Measurements from ENCODE around the gene TFPI2. TPM values are rescaled to one million over a fixed set of nuclear protein-coding genes. Genes with fewer than 3 reads are reported as not detected.
"Not testable (repeated sequence)": the region's sequence is repeated elsewhere in the genome, so short reads cannot be mapped to it uniquely, and the experiment has no call there.

Gene TFPI2
- total RNA-seq, 2 experiments from 2014 or later, result not detected

DNA sequence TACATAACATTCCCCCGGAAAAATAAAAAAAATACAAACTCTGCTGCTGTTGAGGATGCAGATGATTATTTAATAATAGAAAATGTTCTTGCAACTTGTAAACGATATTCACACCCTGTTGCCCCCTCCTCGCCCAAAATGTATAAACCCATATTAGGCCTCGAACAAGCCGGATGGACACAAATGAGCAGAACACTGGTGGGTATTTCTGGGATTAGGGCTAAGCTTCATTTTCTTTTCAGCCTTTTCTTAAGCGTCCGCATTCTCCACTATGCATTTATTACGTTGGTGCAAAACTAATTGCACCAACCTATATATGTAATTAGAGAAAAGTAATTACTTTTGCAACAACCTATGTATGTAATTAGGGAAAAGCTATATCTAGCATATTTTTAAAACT lies 30.6 kb upstream of the TFPI2 start:
- Mint-ChIP-seq H3K27me3 (peaks cover 26% of the 10 kb centered on the region), H3K9me3 (ENCODE audit: low read depth) (no peaks in the 10 kb centered on the region), H3K27ac (no peak overlapping the region), H3K4me1 (no peaks in the 10 kb centered on the region), H3K36me3 (ENCODE audit: low read depth) (no peaks in the 10 kb centered on the region), H3K4me3 (peak overlapping the region; percentile 40)
- intact Hi-C loops (cut with DNase I, micrococcal nuclease), result no loop called here
- ChIA-PET POLR2A (interaction anchor here (0.6 kb wide), 1 partner anchor 687 kb away, joined by 5 read pairs; no protein-coding TSS in a partner anchor), CTCF (interaction anchor here (0.6 to 2.2 kb wide), 4 partner anchors 10 to 377 kb away, joined by 3 to 6 read pairs (median 4); no protein-coding TSS in a partner anchor)
- no peak for DNase-seq
- no peak for ATAC-seq

DNA sequence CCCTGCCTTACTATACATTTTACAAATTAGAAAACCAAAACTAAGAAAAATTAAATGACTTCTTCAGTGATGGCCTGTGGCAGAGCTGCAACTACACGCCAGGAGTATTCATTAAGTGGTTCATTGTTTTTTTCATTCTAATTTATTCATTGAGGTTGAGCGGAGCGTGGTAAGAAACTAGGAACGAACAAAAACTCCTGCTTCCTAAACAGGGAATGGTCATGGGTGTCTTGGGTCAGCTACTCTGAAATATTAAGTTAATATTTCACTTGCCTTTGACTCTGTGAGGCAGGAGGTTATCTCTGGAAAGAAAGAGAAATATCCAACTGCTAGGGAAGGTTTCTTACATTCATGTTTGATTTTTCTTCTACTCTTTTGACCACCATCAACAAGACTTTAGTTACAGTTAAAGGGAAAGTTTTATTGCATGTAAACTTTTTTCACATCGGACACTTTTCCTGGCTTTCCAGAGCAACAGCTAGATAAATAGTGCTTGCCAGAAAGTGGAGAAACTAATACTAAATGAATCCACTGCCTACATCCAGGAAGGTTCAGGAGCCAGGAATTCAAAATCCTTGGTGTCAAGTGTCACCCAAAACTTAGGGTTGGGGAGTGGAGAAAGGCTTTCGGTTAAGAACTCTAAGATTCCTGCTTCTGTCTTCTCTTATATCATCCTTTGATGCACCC lies 30.1 kb upstream of the TFPI2 start:
- CTCF ChIA-PET, result interaction anchor here (2.2 kb wide), 1 partner anchor 10 kb away, joined by 6 read pairs; no protein-coding TSS in a partner anchor

DNA sequence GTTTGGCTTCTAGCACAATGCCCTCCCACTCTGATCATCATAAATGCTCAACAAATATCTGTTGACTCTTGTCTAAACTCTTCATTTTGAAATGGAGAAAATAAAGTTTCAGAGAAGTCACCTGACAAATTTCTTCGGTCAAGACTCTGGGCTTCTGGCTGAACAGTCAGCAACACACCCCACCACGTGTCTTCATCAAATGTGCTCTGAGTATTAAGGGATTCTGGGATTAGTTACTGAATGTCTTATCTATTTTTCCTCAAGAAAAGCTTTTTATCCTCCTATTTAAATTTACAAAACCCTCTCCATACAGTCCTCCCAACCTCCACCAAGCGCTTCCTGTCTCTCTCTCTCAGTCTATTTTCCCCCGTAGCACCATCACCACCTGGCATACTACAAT lies 25.8 kb upstream of the TFPI2 start:
- H3K27ac Mint-ChIP-seq; DNase-seq; H3K4me1 Mint-ChIP-seq; H3K36me3 Mint-ChIP-seq (ENCODE audit: low read depth); H3K9me3 Mint-ChIP-seq (ENCODE audit: low read depth); POLR2A ChIA-PET; intact Hi-C loops (cut with DNase I, micrococcal nuclease); ATAC-seq; H3K4me3 Mint-ChIP-seq: not testable (repeated sequence)
- H3K27me3 Mint-ChIP-seq, result peaks cover 13% of the 10 kb centered on the region
- CTCF ChIA-PET, result interaction anchor here (0.7 kb wide), 1 partner anchor 13 kb away, joined by 3 read pairs; no protein-coding TSS in a partner anchor

More for the DNA sequence above, 30.1 kb upstream of the TFPI2 start:
- H3K27ac Mint-ChIP-seq, result no peak overlapping the region
- no peaks in the 10 kb centered on the region for H3K36me3 Mint-ChIP-seq (ENCODE audit: low read depth)
- no peaks in the 10 kb centered on the region for H3K4me1 Mint-ChIP-seq
- H3K4me3 Mint-ChIP-seq, result no peak overlapping the region
- ATAC-seq (no peak), DNase-seq (no peak)
- peaks cover 26% of the 10 kb centered on the region for H3K27me3 Mint-ChIP-seq
- H3K9me3 Mint-ChIP-seq (ENCODE audit: low read depth), result no peaks in the 10 kb centered on the region
- POLR2A ChIA-PET, result interaction anchor here (0.6 to 0.7 kb wide), 2 partner anchors 182 to 686 kb away, joined by 5 to 7 read pairs; no protein-coding TSS in a partner anchor
- intact Hi-C loops (cut with DNase I, micrococcal nuclease), result no loop called here

- H3K4me1 Mint-ChIP-seq; H3K9me3 Mint-ChIP-seq (ENCODE audit: low read depth); intact Hi-C loops (cut with DNase I, micrococcal nuclease); DNase-seq; H3K36me3 Mint-ChIP-seq (ENCODE audit: low read depth); H3K27ac Mint-ChIP-seq; POLR2A ChIA-PET; H3K4me3 Mint-ChIP-seq: not testable (repeated sequence)
- ATAC-seq, result peak; percentile 64
- peaks cover 10% of the 10 kb centered on the region for H3K27me3 Mint-ChIP-seq
- CTCF ChIA-PET, result interaction anchor here (0.7 to 1.2 kb wide), 2 partner anchors 13 kb away, joined by 3 read pairs; no protein-coding TSS in a partner anchor
Observed at GRCh38 chr7:93915888-93916287, 25.3 kb upstream of the TFPI2 start.

- H3K9me3 Mint-ChIP-seq (ENCODE audit: low read depth); H3K27ac Mint-ChIP-seq; H3K36me3 Mint-ChIP-seq (ENCODE audit: low read depth); H3K27me3 Mint-ChIP-seq; intact Hi-C loops (cut with DNase I, micrococcal nuclease); ATAC-seq; POLR2A ChIA-PET; H3K4me3 Mint-ChIP-seq; DNase-seq; H3K4me1 Mint-ChIP-seq: not testable (repeated sequence)
- CTCF ChIA-PET, result interaction anchor here (0.6 to 1.2 kb wide), 2 partner anchors 13 to 774 kb away, joined by 3 read pairs; no protein-coding TSS in a partner anchor
Observed at GRCh38 chr7:93915206-93915842, 24.8 kb upstream of the TFPI2 start.

DNA sequence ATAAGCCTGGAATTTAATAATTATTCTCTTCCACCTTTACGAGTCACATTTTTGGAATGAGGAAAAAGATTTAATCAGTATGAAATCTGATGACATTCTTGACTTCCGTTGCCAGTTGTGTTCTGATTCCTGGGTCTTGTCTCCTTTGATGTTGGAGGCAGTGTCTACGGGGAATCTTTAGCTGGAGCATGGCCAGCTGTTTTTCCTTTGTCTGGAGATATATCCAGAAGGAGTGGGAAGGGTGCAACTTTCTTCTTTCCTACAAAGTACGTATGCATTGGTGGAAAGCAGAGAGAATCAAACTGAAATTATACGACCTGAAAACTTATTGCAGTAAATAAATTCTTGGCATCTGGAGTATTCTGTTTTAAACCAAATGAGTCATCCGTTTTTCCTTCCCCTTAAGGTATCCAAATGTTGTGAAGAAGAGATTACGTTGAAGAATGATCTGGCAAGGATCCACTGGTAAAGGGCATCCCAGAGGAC lies 24.1 kb upstream of the TFPI2 start:
- no peaks in the 10 kb centered on the region for H3K9me3 Mint-ChIP-seq (ENCODE audit: low read depth)
- CTCF ChIA-PET, result interaction anchor here (0.6 to 1.2 kb wide), 2 partner anchors 12 to 773 kb away, joined by 3 read pairs; no protein-coding TSS in a partner anchor
- H3K36me3 Mint-ChIP-seq (ENCODE audit: low read depth), result no peaks in the 10 kb centered on the region
- H3K27ac Mint-ChIP-seq, result no peak overlapping the region
- peaks cover 6% of the 10 kb centered on the region for H3K27me3 Mint-ChIP-seq
- H3K4me3 Mint-ChIP-seq, result no peak overlapping the region
- DNase-seq (no peak), ATAC-seq (no peak)
- intact Hi-C loops (cut with DNase I, micrococcal nuclease), result no loop called here
- no peaks in the 10 kb centered on the region for H3K4me1 Mint-ChIP-seq
- POLR2A ChIA-PET, result no interaction called here

GRCh38 chr7:93913197-93913596 lies 22.6 kb upstream of the TFPI2 start:
- H3K4me1 Mint-ChIP-seq, result no peaks in the 10 kb centered on the region
- peaks cover 6% of the 10 kb centered on the region for H3K27me3 Mint-ChIP-seq
- H3K36me3 Mint-ChIP-seq (ENCODE audit: low read depth), result no peaks in the 10 kb centered on the region
- intact Hi-C loops (cut with DNase I, micrococcal nuclease), result no loop called here
- H3K4me3 Mint-ChIP-seq, result no peak overlapping the region
- CTCF ChIA-PET, result no interaction called here
- DNase-seq (no peak), ATAC-seq (no peak)
- POLR2A ChIA-PET, result no interaction called here
- no peaks in the 10 kb centered on the region for H3K9me3 Mint-ChIP-seq (ENCODE audit: low read depth)
- no peak overlapping the region for H3K27ac Mint-ChIP-seq

DNA sequence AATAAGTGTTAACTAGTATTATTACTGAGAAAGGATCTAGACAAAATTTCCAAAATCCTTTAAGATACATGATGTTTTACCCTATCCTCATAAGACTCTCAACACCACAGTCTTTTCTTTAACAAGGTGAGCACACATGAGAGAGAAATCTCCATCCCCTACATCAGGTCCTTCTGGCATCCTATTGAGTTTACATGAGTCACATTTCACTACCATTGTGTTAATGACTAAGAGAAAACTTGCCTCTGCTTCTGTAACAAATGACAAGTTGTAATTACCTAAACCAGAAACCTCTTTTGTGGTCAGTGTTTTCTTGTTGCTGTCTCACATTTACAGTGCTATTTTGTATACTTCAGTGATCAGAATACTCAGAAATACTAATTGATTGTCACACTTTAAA lies 21.1 kb upstream of the TFPI2 start:
- CTCF ChIA-PET; POLR2A ChIA-PET; H3K27ac Mint-ChIP-seq; H3K27me3 Mint-ChIP-seq; H3K4me1 Mint-ChIP-seq; DNase-seq; intact Hi-C loops (cut with DNase I, micrococcal nuclease); ATAC-seq; H3K9me3 Mint-ChIP-seq (ENCODE audit: low read depth); H3K36me3 Mint-ChIP-seq (ENCODE audit: low read depth); H3K4me3 Mint-ChIP-seq: not testable (repeated sequence)

GRCh38 chr7:93911242-93911641 lies 20.7 kb upstream of the TFPI2 start:
- H3K4me1 Mint-ChIP-seq; CTCF ChIA-PET; intact Hi-C loops (cut with DNase I, micrococcal nuclease); H3K4me3 Mint-ChIP-seq; H3K36me3 Mint-ChIP-seq (ENCODE audit: low read depth); DNase-seq; H3K27ac Mint-ChIP-seq; H3K27me3 Mint-ChIP-seq; ATAC-seq; H3K9me3 Mint-ChIP-seq (ENCODE audit: low read depth); POLR2A ChIA-PET: not testable (repeated sequence)

DNA sequence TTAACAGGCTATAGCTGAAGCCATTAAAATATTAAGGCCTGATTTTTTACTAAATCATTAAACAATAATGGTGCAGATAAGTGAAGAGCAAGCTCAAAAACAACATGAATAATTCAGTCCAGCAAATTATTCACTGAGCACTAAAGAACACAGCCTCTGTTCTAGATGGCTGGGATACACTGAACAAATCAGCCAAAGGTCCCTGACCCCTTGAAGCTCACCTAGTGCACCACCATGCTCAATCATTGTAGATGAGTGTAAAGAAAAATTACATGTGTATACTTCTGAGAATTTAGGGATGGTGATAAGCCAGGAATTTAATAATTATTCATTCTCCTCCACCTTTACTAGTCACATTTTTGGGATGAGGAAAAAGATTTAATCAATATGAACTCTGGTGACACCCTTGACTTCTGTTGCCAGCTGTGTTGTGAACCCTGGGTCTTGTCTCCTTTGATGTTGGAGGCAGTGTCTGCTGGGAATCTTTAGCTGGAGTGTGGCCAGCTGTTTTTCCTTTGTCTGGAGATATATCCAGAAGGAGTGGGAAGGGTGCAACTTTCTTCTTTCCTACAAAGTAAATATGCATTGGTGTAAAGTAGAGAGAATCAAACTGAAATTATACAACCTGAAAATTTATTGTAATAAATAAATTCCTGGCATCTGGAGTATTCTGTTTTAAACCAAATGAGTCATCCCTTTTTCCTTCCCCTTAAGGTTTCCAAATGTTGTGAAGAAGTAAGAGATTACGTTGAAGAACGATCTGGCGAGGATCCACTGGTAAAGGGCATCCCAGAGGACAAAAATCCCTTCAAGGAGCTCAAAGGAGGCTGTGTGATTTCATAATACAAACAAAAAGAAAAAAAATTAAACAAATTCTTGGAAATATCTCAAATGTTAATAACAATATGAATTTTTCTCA lies 19.8 kb upstream of the TFPI2 start:
- ATAC-seq (no peak), DNase-seq (no peak)
- Mint-ChIP-seq H3K4me1 (no peaks in the 10 kb centered on the region), H3K9me3 (ENCODE audit: low read depth) (no peaks in the 10 kb centered on the region), H3K4me3 (no peak overlapping the region), H3K27me3 (peaks cover 3% of the 10 kb centered on the region), H3K36me3 (ENCODE audit: low read depth) (no peaks in the 10 kb centered on the region), H3K27ac (no peak overlapping the region)
- ChIA-PET POLR2A (no interaction called here), CTCF (no interaction called here)
- intact Hi-C loops (cut with DNase I, micrococcal nuclease), result no loop called here

DNA sequence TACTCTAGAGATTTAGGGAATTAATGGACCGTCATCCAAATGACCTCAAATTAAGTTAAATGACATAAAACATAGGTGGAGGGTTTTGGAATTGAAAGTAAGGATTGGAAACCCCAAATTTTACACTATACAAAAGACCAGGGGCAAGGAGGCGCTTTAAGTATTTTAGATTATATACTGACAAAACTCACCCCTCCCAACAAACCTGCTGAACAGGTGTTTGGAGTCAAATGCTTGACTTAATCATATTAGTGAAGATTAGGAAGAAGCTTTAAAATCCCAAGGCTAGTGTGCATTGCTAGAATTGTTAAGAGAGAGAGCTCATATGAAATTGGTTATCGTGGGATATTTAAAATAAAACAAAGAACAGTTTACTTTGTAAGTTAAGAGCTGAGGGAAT lies 15.7 kb upstream of the TFPI2 start, which contains the start of gene GNGT1:
GNGT1 (plus strand) TSS at position 301 of the 400 bp plus-strand sequence. CDS start 180 bp downstream, outside the sequence.
- Mint-ChIP-seq H3K4me1 (no peaks in the 10 kb centered on the region), H3K4me3 (no peak within 1 kb of the TSS), H3K27ac (no peak within 1 kb of the TSS), H3K27me3 (no peaks in the 10 kb centered on the region), H3K9me3 (ENCODE audit: low read depth) (no peaks in the 10 kb centered on the region), H3K36me3 (ENCODE audit: low read depth) (no peaks in the 10 kb centered on the region)
- DNase-seq (no peak), ATAC-seq (no peak)
- POLR2A ChIA-PET, result no interaction called here
- intact Hi-C loops (cut with DNase I, micrococcal nuclease), result no loop called here
- CTCF ChIA-PET, result no interaction called here

Data from activated CD4-positive, alpha-beta T cell treated with anti-CD3 and anti-CD28 coated beads for 36 hours (primary cell).